GM19023 (cell line): ENCODE data around the gene RASSF8.
"Not testable (repeated sequence)": the region's sequence is repeated elsewhere in the genome, so short reads cannot be mapped to it uniquely, and the experiment has no call there.

Source experiments
- ATAC-seq: cut with Tn5 transposase; IDR thresholded peaks from one replicate; pipeline ENCODE4 v1.9.1; 2021; ENCODE audit warnings: mild to moderate bottlenecking, moderate library complexity; ENCODE audit not compliant: unreplicated experiment

Gene RASSF8

GRCh38 chr12:26055087-26055486, 96.6 kb downstream of the RASSF8 start:
- no peak for ATAC-seq

DNA sequence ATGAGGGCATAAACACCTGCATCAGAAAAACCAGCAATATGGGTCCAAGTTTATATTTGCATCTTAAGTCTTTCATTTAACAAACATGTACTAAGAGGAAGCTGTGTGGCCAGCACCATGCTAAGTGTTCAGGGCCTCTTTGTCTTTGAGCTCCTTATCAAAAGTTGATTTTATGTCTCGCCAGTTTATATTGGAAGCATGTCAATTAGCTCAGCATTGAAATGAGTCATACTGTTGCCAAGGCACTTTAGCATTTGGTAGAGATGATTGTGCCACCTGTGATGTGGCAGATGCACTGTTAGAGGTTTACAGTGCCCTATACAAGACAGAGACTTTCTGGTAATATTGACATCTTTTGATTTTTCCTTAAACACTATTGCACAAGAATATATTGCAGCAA, 97.9 kb downstream of the RASSF8 start:
- ATAC-seq: no peak

- not testable (repeated sequence) for ATAC-seq
Measured at GRCh38 chr12:26057271-26057670, 98.8 kb downstream of the RASSF8 start.

GRCh38 chr12:26058308-26058707, 99.8 kb downstream of the RASSF8 start:
- no peak for ATAC-seq

DNA sequence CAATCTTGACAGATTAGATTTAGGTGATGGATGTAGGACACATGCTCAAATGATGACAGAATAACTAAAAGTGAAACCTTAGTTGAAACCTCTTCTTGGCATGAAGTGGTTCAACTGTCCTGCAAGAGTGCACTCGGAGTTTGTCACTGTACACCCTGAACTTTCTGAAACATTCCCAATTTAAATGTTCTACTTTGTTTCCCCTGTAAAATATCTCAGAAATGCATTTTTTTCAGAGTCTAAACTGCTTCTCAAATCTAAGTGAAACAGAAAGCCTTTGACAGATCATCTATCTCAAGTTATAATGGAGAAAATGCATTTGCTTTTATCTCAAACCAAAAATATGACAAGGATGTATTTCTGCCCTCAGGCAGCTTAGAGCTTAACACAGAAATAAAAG, 100.3 kb downstream of the RASSF8 start:
- no peak for ATAC-seq

- ATAC-seq: no peak
Measured at GRCh38 chr12:26062006-26062405, 103.5 kb downstream of the RASSF8 start.

DNA sequence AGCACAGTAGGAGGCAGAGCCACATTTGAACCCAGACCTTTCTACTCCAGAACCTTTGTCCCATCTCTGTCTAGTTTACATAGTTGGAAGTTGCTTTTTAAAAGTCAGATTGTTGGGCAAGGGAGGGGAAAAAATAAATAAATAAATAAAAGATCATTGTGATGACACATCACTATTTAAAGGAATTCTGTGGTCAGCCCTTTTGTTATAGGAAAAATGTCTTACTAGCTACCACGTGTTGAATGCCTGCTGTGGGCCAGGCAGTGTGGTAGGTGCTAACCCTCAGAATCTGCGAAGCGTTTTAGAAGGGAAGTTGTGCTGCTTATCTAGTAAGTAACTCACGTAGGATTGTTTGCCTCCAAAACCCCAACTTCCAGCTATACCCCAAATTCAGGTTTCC, 104.1 kb downstream of the RASSF8 start:
- ATAC-seq: no peak

DNA sequence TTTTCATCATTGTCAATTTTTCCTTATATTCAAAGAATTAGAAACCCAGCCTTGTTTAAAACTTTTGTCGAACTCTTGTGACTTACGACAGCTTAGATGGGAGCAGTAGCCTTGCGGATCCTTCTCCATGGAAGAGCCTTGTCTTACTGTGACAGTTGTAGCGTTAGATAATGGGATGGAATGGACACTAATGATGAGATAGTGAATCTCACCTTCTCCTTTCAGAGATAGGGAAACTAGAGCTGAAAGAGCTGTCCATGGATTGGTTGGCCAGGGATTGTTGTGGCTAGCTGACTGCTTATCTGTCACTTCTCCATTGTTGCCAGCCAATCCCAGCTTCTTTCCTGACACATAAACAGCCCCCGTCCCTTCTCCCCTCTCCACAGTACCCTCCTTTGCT, 107.0 kb downstream of the RASSF8 start:
- ATAC-seq: no peak

DNA sequence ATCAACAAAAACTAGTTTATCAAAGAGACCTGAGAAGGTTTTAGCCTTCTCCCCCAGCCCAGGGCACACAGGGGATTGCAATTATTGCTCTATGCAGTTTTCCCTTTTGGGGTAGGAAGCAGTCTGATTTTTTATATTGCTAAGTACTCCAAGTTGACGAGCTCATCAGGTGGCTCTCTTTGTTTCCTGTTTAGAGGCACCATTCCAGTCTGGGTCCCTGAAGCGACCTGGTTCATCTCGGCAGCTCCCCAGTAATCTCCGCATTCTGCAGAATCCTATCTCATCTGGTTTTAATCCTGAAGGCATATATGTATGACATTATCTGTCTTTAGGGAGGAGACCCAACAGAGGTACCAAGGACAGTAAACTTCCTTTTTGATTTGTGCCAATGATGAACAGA, 110.0 kb downstream of the RASSF8 start:
- no peak for ATAC-seq

DNA sequence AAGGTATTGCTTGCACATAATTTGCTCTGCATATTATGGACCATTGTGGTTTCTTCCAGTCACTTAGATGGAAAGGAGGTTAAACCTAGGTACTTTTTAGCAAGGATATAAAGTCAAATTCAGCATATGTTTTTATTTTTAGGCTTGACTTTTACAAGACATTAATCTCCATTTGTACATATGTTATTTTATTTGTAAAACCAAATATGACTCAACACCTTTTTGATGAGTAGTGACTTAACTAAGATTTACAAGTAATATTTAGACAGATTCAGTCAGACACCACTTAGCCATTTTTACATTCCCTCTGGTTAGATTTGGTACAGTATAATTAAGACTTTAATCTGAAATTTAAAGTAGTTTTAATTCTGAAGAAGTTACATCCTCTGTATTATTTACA, 111.3 kb downstream of the RASSF8 start:
- no peak for ATAC-seq

DNA sequence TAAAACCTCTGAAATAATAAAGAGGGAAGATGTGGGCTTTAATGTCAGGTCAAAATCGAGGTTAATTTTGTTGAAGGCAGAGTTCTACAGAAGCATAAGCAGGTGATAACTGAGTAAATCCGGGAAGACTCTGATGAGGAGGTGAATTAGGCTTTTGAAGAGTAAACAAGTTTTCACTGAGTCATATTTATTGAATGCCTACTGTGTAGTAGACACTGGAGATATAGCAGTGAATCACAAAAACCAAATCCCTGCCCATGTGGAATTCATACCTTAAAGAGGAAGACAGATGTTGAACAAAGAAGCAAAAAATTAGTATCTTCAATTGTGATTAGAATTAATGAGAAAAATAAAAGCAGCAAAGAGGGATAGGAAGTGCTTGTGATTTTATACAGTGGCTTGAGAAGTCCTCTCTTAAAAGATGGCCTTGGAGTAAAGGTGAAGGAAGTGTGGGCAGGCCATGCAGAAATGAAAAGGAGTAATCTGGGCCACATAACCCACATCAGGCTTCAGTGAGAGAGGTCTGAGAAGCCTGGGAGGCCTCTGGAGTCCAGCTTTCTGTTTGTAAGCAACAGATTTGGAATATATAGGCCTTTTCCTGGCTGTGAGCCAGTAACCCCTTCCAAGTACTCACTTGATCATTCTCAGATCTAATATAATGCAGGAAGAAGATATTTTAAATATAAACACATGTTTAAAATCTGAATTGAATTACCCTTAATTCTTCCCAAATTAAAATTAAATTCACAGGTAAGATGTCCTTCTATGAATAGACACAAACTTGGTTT, 119.6 kb downstream of the RASSF8 start:
- no peak for ATAC-seq

GRCh38 chr12:26080911-26081310, 122.4 kb downstream of the RASSF8 start:
- ATAC-seq: no peak

GRCh38 chr12:26086936-26087335, 128.5 kb downstream of the RASSF8 start:
- no peak for ATAC-seq

DNA sequence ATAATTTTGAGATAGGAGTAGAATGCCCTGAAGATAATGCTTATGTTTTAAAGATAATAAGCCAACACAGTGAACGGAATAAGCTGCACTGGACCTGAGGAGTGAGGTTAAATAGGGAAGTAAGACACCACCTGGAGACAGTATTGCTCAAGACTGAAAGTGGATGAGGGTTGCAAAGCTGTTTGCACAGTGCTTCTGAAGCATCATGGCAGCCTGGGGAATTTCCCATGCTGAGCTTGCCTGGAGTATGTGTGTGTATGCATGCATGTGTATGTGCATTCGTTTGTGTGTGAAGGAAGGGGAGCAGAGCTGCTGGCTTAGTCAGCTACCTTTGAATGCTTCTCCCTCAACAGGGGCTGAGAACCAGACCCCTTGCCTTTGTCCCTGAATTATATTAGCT, 130.5 kb downstream of the RASSF8 start:
- peak; percentile 99 for ATAC-seq

DNA sequence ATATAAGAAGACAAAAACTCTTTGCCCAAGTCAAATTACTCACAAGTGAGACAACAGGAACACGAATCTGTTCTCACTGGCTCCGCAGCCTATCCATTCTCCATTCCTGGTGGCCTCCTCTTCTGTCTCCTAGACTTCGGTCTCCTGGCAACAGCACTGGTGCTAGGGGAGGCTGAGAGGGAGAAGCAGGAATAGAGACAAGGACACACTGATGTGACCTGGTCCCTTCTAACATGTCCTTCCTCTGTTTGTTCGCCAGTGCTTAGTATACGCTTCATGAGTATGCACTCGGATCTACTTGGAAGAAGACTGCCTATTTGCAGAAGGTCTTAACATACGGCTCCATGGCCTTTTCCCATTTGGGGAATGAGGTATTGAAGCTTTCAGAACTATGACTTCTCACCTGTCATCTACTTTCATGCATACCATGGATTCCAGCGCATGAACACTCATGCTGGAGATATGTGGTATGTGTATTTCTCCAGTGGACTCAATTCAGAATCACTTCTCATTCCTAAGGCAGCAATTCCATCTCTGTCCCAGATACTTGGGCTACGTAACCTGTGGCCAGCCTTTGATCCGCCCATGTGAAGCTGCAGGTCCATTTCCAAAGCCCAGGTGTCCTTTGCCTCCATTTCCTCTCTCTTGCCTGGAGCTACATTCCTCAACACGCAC, 132.5 kb downstream of the RASSF8 start:
- no peak for ATAC-seq

- no peak for ATAC-seq
Measured at GRCh38 chr12:26091822-26092221, 133.3 kb downstream of the RASSF8 start.

DNA sequence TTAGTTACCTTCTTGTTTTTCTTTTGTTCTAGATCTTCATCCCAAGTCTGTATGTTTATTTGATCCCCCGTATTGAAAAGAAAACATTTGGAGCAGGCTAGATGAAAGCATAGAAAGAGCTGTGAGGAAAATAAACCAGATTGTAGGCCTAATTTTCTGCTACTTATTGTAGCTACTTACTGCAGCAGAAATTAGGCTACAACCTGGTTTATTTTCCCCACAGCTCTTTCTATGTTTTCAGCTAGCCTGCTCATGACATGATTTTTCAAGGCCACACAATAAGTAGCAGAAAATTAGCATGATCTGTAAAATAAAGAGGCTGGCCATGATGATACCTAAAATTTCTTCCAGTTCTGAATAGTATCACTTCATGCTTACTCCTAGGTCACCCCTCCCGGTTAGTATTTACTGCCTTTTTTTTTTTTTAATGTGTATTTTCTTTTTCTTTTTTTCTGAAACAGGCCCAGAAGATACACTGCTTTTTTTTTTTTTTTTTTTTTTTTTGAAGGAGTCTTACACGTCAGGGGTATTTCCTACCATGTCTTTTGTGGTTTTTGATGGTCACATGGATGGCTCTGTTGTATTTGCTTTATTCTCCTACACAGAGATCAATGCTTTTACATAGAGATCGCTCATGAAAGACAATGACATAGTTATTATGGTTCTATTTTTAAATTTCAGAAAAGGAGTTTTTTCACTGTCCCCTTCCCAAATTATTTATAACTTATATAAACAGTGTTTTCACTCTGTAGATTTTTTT, 134.0 kb downstream of the RASSF8 start:
- ATAC-seq: no peak

- no peak for ATAC-seq
Measured at GRCh38 chr12:26095186-26095585, 136.7 kb downstream of the RASSF8 start.

DNA sequence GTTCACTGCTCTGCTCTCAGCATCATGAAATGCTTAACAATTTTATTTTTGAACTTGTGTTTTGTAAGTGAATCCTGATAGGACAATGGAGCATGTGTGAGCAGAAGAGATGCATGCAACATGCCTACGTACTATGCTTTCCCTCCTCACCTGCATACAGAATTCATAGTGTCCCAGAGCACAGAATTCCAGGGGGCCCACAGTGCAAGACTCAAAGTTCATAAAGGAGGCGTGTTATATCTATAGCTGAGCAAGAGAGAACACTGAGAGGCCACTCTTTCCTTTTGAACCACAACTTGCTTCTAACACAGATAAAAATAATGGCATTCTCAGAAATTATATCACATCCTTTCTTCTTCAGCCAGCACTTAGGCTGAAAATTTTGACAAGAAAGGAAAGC, 137.6 kb downstream of the RASSF8 start:
- ATAC-seq: no peak

- peak; percentile 87 for ATAC-seq
Measured at GRCh38 chr12:26097046-26097878, 138.8 kb downstream of the RASSF8 start.
